Activated CD4-positive, alpha-beta T cell treated with anti-CD3 and anti-CD28 coated beads, Interleukin-2, amount 50 U/mL, for 4 hours (primary cell): ENCODE measurements around the gene SLC16A14.
A peak's percentile ranks its signal among the peaks of the same experiment; 100 is the strongest.
"Not testable (repeated sequence)": the region's sequence is repeated elsewhere in the genome, so short reads cannot be mapped to it uniquely, and the experiment has no call there.

ENCODE experiments used
- DNase-seq, 2 experiments: peaks; one replicate each; pipeline ENCODE4 v3.0.0-alpha.2; 2020

SLC16A14 gene

GRCh38 chr2:230068651-230069055, at the start of gene SLC16A14:
Gene SLC16A14 (minus strand): TSS chr2:230068924. CDS start chr2:230059352, 9,572 bp downstream.
- no peak for DNase-seq

GRCh38 chr2:230106771-230107170, 38.0 kb upstream of the SLC16A14 start:
- DNase-seq = no peak

GRCh38 chr2:230101967-230102366, 33.2 kb upstream of the SLC16A14 start:
- not testable (repeated sequence) for DNase-seq

- no peak for DNase-seq
Measured at GRCh38 chr2:230097841-230098240, 29.1 kb upstream of the SLC16A14 start.

GRCh38 chr2:230097424-230097823, 28.7 kb upstream of the SLC16A14 start:
- no peak for DNase-seq

- DNase-seq = no peak
Measured at GRCh38 chr2:230090967-230091366, 22.2 kb upstream of the SLC16A14 start.

- no peak for DNase-seq
Measured at GRCh38 chr2:230085201-230085600, 16.5 kb upstream of the SLC16A14 start.

- DNase-seq = no peak
Measured at GRCh38 chr2:230077851-230078547, 9.3 kb upstream of the SLC16A14 start.

- DNase-seq = no peak
Measured at GRCh38 chr2:230076819-230077218, 8.1 kb upstream of the SLC16A14 start.

GRCh38 chr2:230075988-230076631, 7.4 kb upstream of the SLC16A14 start:
- no peak for DNase-seq

- no peak for DNase-seq
Measured at GRCh38 chr2:230071421-230071820, 2.7 kb upstream of the SLC16A14 start.

GRCh38 chr2:230069402-230069801, 678 bp upstream of the SLC16A14 start:
- no peak for DNase-seq

GRCh38 chr2:230068016-230068650, 591 bp downstream of the SLC16A14 start:
- DNase-seq = peak; percentile 19 to 29

- no peak for DNase-seq
Measured at GRCh38 chr2:230060672-230061293, 7.9 kb downstream of the SLC16A14 start.

- DNase-seq = no peak
Measured at GRCh38 chr2:230053753-230054478, 14.8 kb downstream of the SLC16A14 start.

- no peak for DNase-seq
Measured at GRCh38 chr2:230052299-230052698, 16.4 kb downstream of the SLC16A14 start.

- DNase-seq = no peak
Measured at GRCh38 chr2:230050136-230050535, 18.6 kb downstream of the SLC16A14 start.

- no peak for DNase-seq
Measured at GRCh38 chr2:230048010-230048671, 20.6 kb downstream of the SLC16A14 start.

GRCh38 chr2:230046491-230046890, 22.2 kb downstream of the SLC16A14 start:
- no peak for DNase-seq

- DNase-seq = no peak
Measured at GRCh38 chr2:230043461-230043860, 25.3 kb downstream of the SLC16A14 start.

- DNase-seq = no peak
Measured at GRCh38 chr2:230043025-230043424, 25.7 kb downstream of the SLC16A14 start.

- no peak for DNase-seq
Measured at GRCh38 chr2:230042195-230042594, 26.5 kb downstream of the SLC16A14 start.
